Measurements from ENCODE around the gene CYP2J2. TPM values are rescaled to one million over a fixed set of nuclear protein-coding genes. Genes with fewer than 3 reads are reported as not detected.
"Not testable (repeated sequence)": the region's sequence is repeated elsewhere in the genome, so short reads cannot be mapped to it uniquely, and the experiment has no call there.

The CYP2J2 gene
- total RNA-seq, result 10 to 100 TPM; 21.8 to 58.6 (median 45.6) TPM
- long read RNA-seq, donor 1, transcript CYP2J2-201 (9 exons, 1,896 nt), result major isoform, 15 of 18 reads
- long read RNA-seq, donor 1, partial matches to known transcripts, result 0 of 18 reads
- long read RNA-seq, donor 1, other reads (novel, unspliced or antisense), result 2 of 18 reads
- long read RNA-seq, donor 2, transcript CYP2J2-201 (9 exons, 1,896 nt), result major isoform, 43 of 47 reads
- long read RNA-seq, donor 2, partial matches to known transcripts, result 2 of 47 reads
- long read RNA-seq, donor 2, other reads (novel, unspliced or antisense), result 1 of 47 reads

- H3K4me1 ChIP-seq (ENCODE audit: low read depth), result no peaks in the 10 kb centered on the region
- peak; percentile 99 for ATAC-seq
- no peak for TF ChIP-seq CTCF (IDR thresholded peaks at IDR 0.05)
Observed at GRCh38 chr1:59926381-59927123, at the start of gene CYP2J2. CYP2J2 (minus strand) TSS chr1:59926773; CDS start chr1:59926746, 27 bp downstream.

GRCh38 chr1:59973719-59974118 lies 47.1 kb upstream of the CYP2J2 start:
- no peaks in the 10 kb centered on the region for H3K36me3 ChIP-seq (ENCODE audit: low read depth)
- H3K4me1 ChIP-seq (ENCODE audit: low read depth), result no peaks in the 10 kb centered on the region
- ATAC-seq, result no peak
- H3K4me3 ChIP-seq, result no peak overlapping the region
- no peak for TF ChIP-seq CTCF (IDR thresholded peaks at IDR 0.05)
- H3K9me3 ChIP-seq, result no peaks in the 10 kb centered on the region
- DNase-seq, result no peak
- intact Hi-C loops (cut with DNase I, micrococcal nuclease), result loop anchor here (5.0 to 10.0 kb wide), 2 partner anchors 1069 to 1071 kb away; no protein-coding TSS in a partner anchor

More at GRCh38 chr1:59926381-59927123, at the start of gene CYP2J2:
- intact Hi-C loops (cut with DNase I, micrococcal nuclease), result no loop called here
- peak within 1 kb of the TSS; percentile 7 for H3K4me3 ChIP-seq
- no peaks in the 10 kb centered on the region for H3K9me3 ChIP-seq
- peak; percentile 78 to 87 (median 79) for DNase-seq
- no peaks in the 10 kb centered on the region for H3K36me3 ChIP-seq (ENCODE audit: low read depth)

- ATAC-seq, result no peak
- no peak overlapping the region for H3K4me3 ChIP-seq
- intact Hi-C loops (cut with DNase I, micrococcal nuclease), result loop anchor here (5.0 to 10.0 kb wide), 2 partner anchors 1070 to 1072 kb away; no protein-coding TSS in a partner anchor
Observed at GRCh38 chr1:59972216-59972927, 45.8 kb upstream of the CYP2J2 start.

GRCh38 chr1:59971464-59971911 lies 44.9 kb upstream of the CYP2J2 start:
- ATAC-seq, result peak; percentile 93
- Histone ChIP-seq H3K36me3 (ENCODE audit: low read depth) (no peaks in the 10 kb centered on the region), H3K4me1 (ENCODE audit: low read depth) (peaks cover 13% of the 10 kb centered on the region), H3K9me3 (no peaks in the 10 kb centered on the region), H3K4me3 (no peak overlapping the region)
- TF ChIP-seq CTCF (IDR thresholded peaks at IDR 0.05), result peak; percentile 75
- intact Hi-C loops (cut with DNase I, micrococcal nuclease), result loop anchor here (5.0 to 10.0 kb wide), 2 partner anchors 1071 to 1073 kb away; no protein-coding TSS in a partner anchor
- peak; percentile 73 to 83 (median 78) for DNase-seq

More at GRCh38 chr1:59972216-59972927, 45.8 kb upstream of the CYP2J2 start:
- no peak for DNase-seq
- Histone ChIP-seq H3K36me3 (ENCODE audit: low read depth) (no peaks in the 10 kb centered on the region), H3K4me1 (ENCODE audit: low read depth) (peaks cover 8% of the 10 kb centered on the region), H3K9me3 (no peaks in the 10 kb centered on the region)
- TF ChIP-seq CTCF (IDR thresholded peaks at IDR 0.05), result no peak

- intact Hi-C loops (cut with DNase I, micrococcal nuclease), result loop anchor here (5.0 to 10.0 kb wide), 2 partner anchors 1073 to 1075 kb away; no protein-coding TSS in a partner anchor
- not testable (repeated sequence) for DNase-seq; ATAC-seq; H3K4me3 ChIP-seq; H3K36me3 ChIP-seq (ENCODE audit: low read depth); H3K9me3 ChIP-seq
- H3K4me1 ChIP-seq (ENCODE audit: low read depth), result peaks cover 14% of the 10 kb centered on the region
Observed at GRCh38 chr1:59969542-59970175, 43.1 kb upstream of the CYP2J2 start.

GRCh38 chr1:59968746-59969145 lies 42.2 kb upstream of the CYP2J2 start:
- DNase-seq; H3K4me3 ChIP-seq; ATAC-seq; intact Hi-C loops (cut with DNase I, micrococcal nuclease); H3K36me3 ChIP-seq (ENCODE audit: low read depth); H3K9me3 ChIP-seq: not testable (repeated sequence)
- peaks cover 14% of the 10 kb centered on the region for H3K4me1 ChIP-seq (ENCODE audit: low read depth)

Measured in mucosa of descending colon (tissue), 3 donors.